ENCODE measurements around the gene ATAD2B.

The ATAD2B gene

GRCh38 chr2:23862716-23863426 lies 64.1 kb downstream of the ATAD2B start:
- H3K4me3 ChIP-seq (ENCODE audit: low read length in 2 of 2), result no peak overlapping the region

GRCh38 chr2:23861952-23862351 lies 65.0 kb downstream of the ATAD2B start:
- H3K36me3 ChIP-seq (ENCODE audit: control insufficient read depth in 2 of 2, insufficient read depth in 2 of 2, low read length in 2 of 2), result peaks cover 7 to 15% of the 10 kb centered on the region in 2 donors
- no peaks in the 10 kb centered on the region for H3K9me3 ChIP-seq (ENCODE audit: control insufficient read depth in 2 of 2, low read length in 2 of 2)

More at GRCh38 chr2:23862716-23863426, 64.1 kb downstream of the ATAD2B start:
- H3K9ac ChIP-seq (ENCODE audit: low read length in 2 of 2), result no peak overlapping the region
- no peaks in the 10 kb centered on the region for H3K27me3 ChIP-seq (ENCODE audit: control insufficient read depth in 1 of 2, insufficient read depth in 2 of 2, low read length in 2 of 2)
- no peak overlapping the region for H3K27ac ChIP-seq (ENCODE audit: low read length)
- no peaks in the 10 kb centered on the region for H3K4me1 ChIP-seq (ENCODE audit: control insufficient read depth, insufficient read depth, low read length)
- H3K36me3 ChIP-seq (ENCODE audit: control insufficient read depth in 2 of 2, insufficient read depth in 2 of 2, low read length in 2 of 2), result peaks cover 7 to 15% of the 10 kb centered on the region in 2 donors
- H3K9me3 ChIP-seq (ENCODE audit: control insufficient read depth in 2 of 2, low read length in 2 of 2), result no peaks in the 10 kb centered on the region

DNA sequence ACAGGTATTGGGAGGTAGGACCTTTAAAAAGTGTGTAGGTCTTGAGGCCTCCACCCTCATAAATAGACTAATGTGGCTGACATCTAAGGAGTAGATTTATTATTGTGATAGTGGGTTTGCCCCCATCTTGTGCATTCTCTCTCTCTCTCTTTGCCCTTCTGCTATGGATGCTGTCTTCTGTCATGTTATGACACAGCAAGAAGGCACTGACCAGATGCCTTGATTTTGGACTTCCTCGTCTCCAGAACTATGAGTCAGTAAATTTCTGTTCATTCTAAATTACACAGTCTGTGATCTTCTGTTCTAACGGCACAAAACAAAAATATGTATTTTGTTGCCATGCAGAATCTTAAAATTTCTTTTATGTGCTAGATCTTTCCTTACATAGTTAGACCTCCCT lies 66.9 kb downstream of the ATAD2B start:
- no peaks in the 10 kb centered on the region for H3K4me1 ChIP-seq (ENCODE audit: control insufficient read depth, insufficient read depth, low read length)
- no peaks in the 10 kb centered on the region for H3K27me3 ChIP-seq (ENCODE audit: control insufficient read depth in 1 of 2, insufficient read depth in 2 of 2, low read length in 2 of 2)
- H3K9ac ChIP-seq (ENCODE audit: low read length in 2 of 2), result no peak overlapping the region
- H3K27ac ChIP-seq (ENCODE audit: low read length), result no peak overlapping the region
- H3K36me3 ChIP-seq (ENCODE audit: control insufficient read depth in 2 of 2, insufficient read depth in 2 of 2, low read length in 2 of 2), result peaks cover 5 to 17% of the 10 kb centered on the region in 2 donors
- no peak overlapping the region for H3K4me3 ChIP-seq (ENCODE audit: low read length in 2 of 2)
- H3K9me3 ChIP-seq (ENCODE audit: control insufficient read depth in 2 of 2, low read length in 2 of 2), result no peaks in the 10 kb centered on the region

More at GRCh38 chr2:23861952-23862351, 65.0 kb downstream of the ATAD2B start:
- no peaks in the 10 kb centered on the region for H3K4me1 ChIP-seq (ENCODE audit: control insufficient read depth, insufficient read depth, low read length)
- H3K4me3 ChIP-seq (ENCODE audit: low read length in 2 of 2), result no peak overlapping the region
- H3K27me3 ChIP-seq (ENCODE audit: control insufficient read depth in 1 of 2, insufficient read depth in 2 of 2, low read length in 2 of 2), result no peaks in the 10 kb centered on the region
- H3K9ac ChIP-seq (ENCODE audit: low read length in 2 of 2), result no peak overlapping the region
- no peak overlapping the region for H3K27ac ChIP-seq (ENCODE audit: low read length)

GRCh38 chr2:23859234-23859633 lies 67.7 kb downstream of the ATAD2B start:
- peaks cover 4 to 15% of the 10 kb centered on the region in 2 donors for H3K36me3 ChIP-seq (ENCODE audit: control insufficient read depth in 2 of 2, insufficient read depth in 2 of 2, low read length in 2 of 2)
- no peak overlapping the region for H3K4me3 ChIP-seq (ENCODE audit: low read length in 2 of 2)
- no peak overlapping the region for H3K27ac ChIP-seq (ENCODE audit: low read length)
- no peaks in the 10 kb centered on the region for H3K27me3 ChIP-seq (ENCODE audit: control insufficient read depth in 1 of 2, insufficient read depth in 2 of 2, low read length in 2 of 2)
- no peaks in the 10 kb centered on the region for H3K4me1 ChIP-seq (ENCODE audit: control insufficient read depth, insufficient read depth, low read length)
- no peaks in the 10 kb centered on the region for H3K9me3 ChIP-seq (ENCODE audit: control insufficient read depth in 2 of 2, low read length in 2 of 2)
- H3K9ac ChIP-seq (ENCODE audit: low read length in 2 of 2), result no peak overlapping the region

- Histone ChIP-seq H3K9ac (ENCODE audit: low read length in 2 of 2) (no peak overlapping the region), H3K4me3 (ENCODE audit: low read length in 2 of 2) (no peak overlapping the region), H3K27ac (ENCODE audit: low read length) (no peak overlapping the region), H3K4me1 (ENCODE audit: control insufficient read depth, insufficient read depth, low read length) (no peaks in the 10 kb centered on the region), H3K9me3 (ENCODE audit: control insufficient read depth in 2 of 2, low read length in 2 of 2) (no peaks in the 10 kb centered on the region), H3K36me3 (ENCODE audit: control insufficient read depth in 2 of 2, insufficient read depth in 2 of 2, low read length in 2 of 2) (peaks cover 0 to 5% of the 10 kb centered on the region in 2 donors), H3K27me3 (ENCODE audit: control insufficient read depth in 1 of 2, insufficient read depth in 2 of 2, low read length in 2 of 2) (no peaks in the 10 kb centered on the region)
These were observed 76.2 kb downstream of the ATAD2B start for GRCh38 chr2:23850564-23851256.

GRCh38 chr2:23844905-23845304 lies 82.0 kb downstream of the ATAD2B start:
- H3K9ac ChIP-seq (ENCODE audit: low read length in 2 of 2), result no peak overlapping the region
- H3K27ac ChIP-seq (ENCODE audit: low read length), result no peak overlapping the region
- H3K36me3 ChIP-seq (ENCODE audit: control insufficient read depth in 2 of 2, insufficient read depth in 2 of 2, low read length in 2 of 2), result no peaks in the 10 kb centered on the region

GRCh38 chr2:23843051-23843976 lies 83.6 kb downstream of the ATAD2B start:
- H3K27me3 ChIP-seq (ENCODE audit: control insufficient read depth in 1 of 2, insufficient read depth in 2 of 2, low read length in 2 of 2), result no peaks in the 10 kb centered on the region
- H3K4me3 ChIP-seq (ENCODE audit: low read length in 2 of 2), result no peak overlapping the region
- no peaks in the 10 kb centered on the region for H3K4me1 ChIP-seq (ENCODE audit: control insufficient read depth, insufficient read depth, low read length)
- H3K36me3 ChIP-seq (ENCODE audit: control insufficient read depth in 2 of 2, insufficient read depth in 2 of 2, low read length in 2 of 2), result no peaks in the 10 kb centered on the region
- no peaks in the 10 kb centered on the region for H3K9me3 ChIP-seq (ENCODE audit: control insufficient read depth in 2 of 2, low read length in 2 of 2)
- H3K9ac ChIP-seq (ENCODE audit: low read length in 2 of 2), result no peak overlapping the region
- no peak overlapping the region for H3K27ac ChIP-seq (ENCODE audit: low read length)

More at GRCh38 chr2:23844905-23845304, 82.0 kb downstream of the ATAD2B start:
- H3K4me1 ChIP-seq (ENCODE audit: control insufficient read depth, insufficient read depth, low read length), result no peaks in the 10 kb centered on the region
- no peak overlapping the region for H3K4me3 ChIP-seq (ENCODE audit: low read length in 2 of 2)
- H3K27me3 ChIP-seq (ENCODE audit: control insufficient read depth in 1 of 2, insufficient read depth in 2 of 2, low read length in 2 of 2), result no peaks in the 10 kb centered on the region
- H3K9me3 ChIP-seq (ENCODE audit: control insufficient read depth in 2 of 2, low read length in 2 of 2), result no peaks in the 10 kb centered on the region

- no peaks in the 10 kb centered on the region for H3K27me3 ChIP-seq (ENCODE audit: control insufficient read depth in 1 of 2, insufficient read depth in 2 of 2, low read length in 2 of 2)
- no peak overlapping the region for H3K27ac ChIP-seq (ENCODE audit: low read length)
- no peaks in the 10 kb centered on the region for H3K9me3 ChIP-seq (ENCODE audit: control insufficient read depth in 2 of 2, low read length in 2 of 2)
- no peaks in the 10 kb centered on the region for H3K4me1 ChIP-seq (ENCODE audit: control insufficient read depth, insufficient read depth, low read length)
- H3K9ac ChIP-seq (ENCODE audit: low read length in 2 of 2), result no peak overlapping the region
- H3K4me3 ChIP-seq (ENCODE audit: low read length in 2 of 2), result no peak overlapping the region
- no peaks in the 10 kb centered on the region for H3K36me3 ChIP-seq (ENCODE audit: control insufficient read depth in 2 of 2, insufficient read depth in 2 of 2, low read length in 2 of 2)
These were observed 86.9 kb downstream of the ATAD2B start for GRCh38 chr2:23839919-23840578.

DNA sequence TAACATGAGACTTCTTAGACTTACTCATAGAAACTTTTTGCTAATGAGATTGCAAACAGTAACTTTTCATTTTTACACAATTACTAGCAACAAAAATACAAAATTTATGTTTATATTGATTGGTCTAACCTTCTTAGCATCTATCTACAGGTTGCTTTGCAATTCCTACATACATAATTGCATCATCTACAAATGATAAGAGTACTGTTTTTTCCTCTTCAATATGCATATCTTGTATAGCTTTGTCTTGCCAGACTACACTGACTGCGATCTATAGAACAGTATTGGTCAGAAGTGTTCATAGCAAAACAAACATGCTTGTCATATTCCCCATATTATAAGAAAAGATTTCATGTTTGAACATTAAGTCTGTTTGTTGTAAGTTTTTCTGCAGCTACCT lies 87.9 kb downstream of the ATAD2B start:
- Histone ChIP-seq H3K27ac (ENCODE audit: low read length) (no peak overlapping the region), H3K9me3 (ENCODE audit: control insufficient read depth in 2 of 2, low read length in 2 of 2) (no peaks in the 10 kb centered on the region), H3K9ac (ENCODE audit: low read length in 2 of 2) (no peak overlapping the region), H3K4me3 (ENCODE audit: low read length in 2 of 2) (no peak overlapping the region), H3K36me3 (ENCODE audit: control insufficient read depth in 2 of 2, insufficient read depth in 2 of 2, low read length in 2 of 2) (no peaks in the 10 kb centered on the region), H3K4me1 (ENCODE audit: control insufficient read depth, insufficient read depth, low read length) (no peaks in the 10 kb centered on the region), H3K27me3 (ENCODE audit: control insufficient read depth in 1 of 2, insufficient read depth in 2 of 2, low read length in 2 of 2) (no peaks in the 10 kb centered on the region)

GRCh38 chr2:23838581-23838980 lies 88.3 kb downstream of the ATAD2B start:
- Histone ChIP-seq H3K4me1 (ENCODE audit: control insufficient read depth, insufficient read depth, low read length) (no peaks in the 10 kb centered on the region), H3K4me3 (ENCODE audit: low read length in 2 of 2) (no peak overlapping the region)

More at GRCh38 chr2:23838581-23838980, 88.3 kb downstream of the ATAD2B start:
- no peaks in the 10 kb centered on the region for H3K9me3 ChIP-seq (ENCODE audit: control insufficient read depth in 2 of 2, low read length in 2 of 2)
- H3K36me3 ChIP-seq (ENCODE audit: control insufficient read depth in 2 of 2, insufficient read depth in 2 of 2, low read length in 2 of 2), result no peaks in the 10 kb centered on the region
- no peaks in the 10 kb centered on the region for H3K27me3 ChIP-seq (ENCODE audit: control insufficient read depth in 1 of 2, insufficient read depth in 2 of 2, low read length in 2 of 2)
- no peak overlapping the region for H3K27ac ChIP-seq (ENCODE audit: low read length)
- no peak overlapping the region for H3K9ac ChIP-seq (ENCODE audit: low read length in 2 of 2)
